Choroid plexus epithelial cell (primary cell): Measurements from ENCODE around the gene ITGA2.
A peak's percentile ranks its signal among the peaks of the same experiment; 100 is the strongest.

Experiments used
- DNase-seq: peaks from one replicate; pipeline ENCODE4 v3.0.0-alpha.2; 2010; ENCODE audit warnings: low read depth
- H3K4me3 ChIP-seq: 2 replicates; pipeline ENCODE4 v1.5.1; 2011; ENCODE audit warnings: low read depth, mild to moderate bottlenecking, control low read depth, low read length, moderate library complexity
- TF ChIP-seq, protein P1 (sequence below): conservative IDR thresholded peaks from 2 replicates; pipeline ENCODE4 v1.5.1; 2011; ENCODE audit warnings: low read depth, mild to moderate bottlenecking, control low read depth, inconsistent platforms, low read length, moderate library complexity

The ITGA2 gene

DNA sequence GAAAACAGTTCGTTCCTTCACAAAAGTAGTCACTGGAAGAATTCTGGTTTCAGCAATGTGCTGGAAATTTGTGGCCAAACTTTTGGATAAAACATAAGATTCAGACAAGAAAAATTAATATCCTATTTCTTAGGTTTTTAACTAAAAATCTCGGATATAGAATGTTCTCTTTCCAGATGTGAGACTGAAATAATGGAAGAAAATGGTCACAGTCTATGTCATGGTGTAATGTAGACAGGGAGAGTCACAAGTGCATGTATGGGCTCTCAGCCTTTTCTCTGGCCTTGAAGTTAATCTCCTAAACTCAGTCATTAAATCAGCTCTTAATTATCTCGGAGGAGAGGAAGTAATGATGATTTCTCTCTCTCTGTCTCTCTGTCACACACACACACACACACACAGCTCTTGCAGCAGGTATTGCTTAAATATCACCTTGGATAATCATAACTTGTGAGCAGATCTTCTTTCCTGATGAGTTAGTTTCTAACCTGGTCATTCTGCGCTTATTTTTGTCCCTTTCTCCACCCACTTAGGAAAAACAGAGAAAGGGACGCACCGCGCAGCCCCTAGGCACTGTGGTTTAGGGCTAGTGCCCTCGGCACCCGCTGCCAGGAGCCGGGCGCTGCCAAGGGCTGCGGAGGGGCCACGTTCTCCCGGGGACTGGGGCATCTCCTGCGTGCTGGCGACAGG, 672 bp upstream of the ITGA2 start:
- DNase-seq, result no peak
- peak overlapping the region; percentile 80 for H3K4me3 ChIP-seq

DNA sequence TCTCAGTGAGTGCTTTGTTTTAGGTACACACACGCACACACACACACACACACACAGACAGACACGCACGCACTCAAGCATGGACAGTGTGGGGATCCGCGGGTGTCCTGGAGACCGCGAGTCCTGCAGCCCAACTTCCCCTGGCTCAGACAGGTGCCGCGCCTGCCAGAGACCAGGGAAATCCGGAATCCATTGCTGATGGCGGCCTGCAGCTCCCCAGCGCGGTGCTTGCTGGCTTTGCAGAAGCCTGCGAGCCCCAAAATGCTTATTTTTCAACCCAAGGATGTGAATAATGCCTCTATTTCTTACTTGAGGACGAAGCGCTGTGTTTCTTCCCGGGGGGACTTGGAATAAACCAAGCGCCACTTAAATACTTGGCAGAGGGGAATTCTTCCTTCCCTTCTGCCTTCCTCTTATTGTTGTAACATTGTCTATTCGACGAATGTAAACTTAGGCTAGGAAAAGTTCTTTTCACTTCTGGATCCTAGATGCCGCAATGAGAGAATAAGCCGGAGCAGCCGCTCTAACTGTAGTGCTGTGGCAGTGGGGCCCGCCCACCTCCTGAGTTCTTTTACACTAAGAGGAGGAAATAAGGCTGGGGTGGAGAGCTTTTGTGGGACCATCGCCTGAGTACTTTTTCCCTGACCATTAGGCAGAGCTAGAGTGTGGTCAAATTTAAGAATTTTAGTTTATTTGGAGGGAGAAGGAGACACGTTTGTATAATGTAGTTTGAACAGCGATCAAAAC, 802 bp downstream of the ITGA2 start:
- peak overlapping the region; percentile 80 for H3K4me3 ChIP-seq
- DNase-seq, result peak; percentile 74
- TF ChIP-seq, protein P1, sequence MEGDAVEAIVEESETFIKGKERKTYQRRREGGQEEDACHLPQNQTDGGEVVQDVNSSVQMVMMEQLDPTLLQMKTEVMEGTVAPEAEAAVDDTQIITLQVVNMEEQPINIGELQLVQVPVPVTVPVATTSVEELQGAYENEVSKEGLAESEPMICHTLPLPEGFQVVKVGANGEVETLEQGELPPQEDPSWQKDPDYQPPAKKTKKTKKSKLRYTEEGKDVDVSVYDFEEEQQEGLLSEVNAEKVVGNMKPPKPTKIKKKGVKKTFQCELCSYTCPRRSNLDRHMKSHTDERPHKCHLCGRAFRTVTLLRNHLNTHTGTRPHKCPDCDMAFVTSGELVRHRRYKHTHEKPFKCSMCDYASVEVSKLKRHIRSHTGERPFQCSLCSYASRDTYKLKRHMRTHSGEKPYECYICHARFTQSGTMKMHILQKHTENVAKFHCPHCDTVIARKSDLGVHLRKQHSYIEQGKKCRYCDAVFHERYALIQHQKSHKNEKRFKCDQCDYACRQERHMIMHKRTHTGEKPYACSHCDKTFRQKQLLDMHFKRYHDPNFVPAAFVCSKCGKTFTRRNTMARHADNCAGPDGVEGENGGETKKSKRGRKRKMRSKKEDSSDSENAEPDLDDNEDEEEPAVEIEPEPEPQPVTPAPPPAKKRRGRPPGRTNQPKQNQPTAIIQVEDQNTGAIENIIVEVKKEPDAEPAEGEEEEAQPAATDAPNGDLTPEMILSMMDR, result peak; percentile 65

More for the DNA sequence above, 672 bp upstream of the ITGA2 start:
- TF ChIP-seq, protein P1, result no peak

DNA sequence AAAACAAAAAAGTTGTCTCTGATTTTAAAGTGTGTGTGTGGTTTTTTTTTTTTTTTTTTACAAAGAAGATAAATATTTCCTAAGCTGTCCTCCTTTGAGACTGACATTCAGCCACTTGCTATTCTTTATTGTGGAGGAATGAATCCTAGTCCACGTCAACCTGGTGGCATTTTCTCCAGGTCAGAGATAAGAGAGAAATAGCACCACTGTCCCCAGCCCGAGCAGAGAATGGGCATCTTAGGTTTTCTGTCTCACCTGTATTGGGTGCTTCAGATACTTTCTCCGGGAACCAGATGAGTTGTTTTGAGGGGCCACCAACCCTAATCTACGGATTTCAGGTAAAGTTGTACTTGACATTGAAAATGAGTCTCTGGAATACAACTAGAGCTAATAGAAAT, 1.4 kb downstream of the ITGA2 start:
- TF ChIP-seq, protein P1, result no peak
- no peak for DNase-seq
- H3K4me3 ChIP-seq, result peak overlapping the region; percentile 80

GRCh38 chr5:52993367-52993766, 4.2 kb downstream of the ITGA2 start:
- no peak for DNase-seq
- no peak overlapping the region for H3K4me3 ChIP-seq
- TF ChIP-seq, protein P1, result no peak

- TF ChIP-seq, protein P1, result no peak
- DNase-seq, result peak; percentile 37
- no peak overlapping the region for H3K4me3 ChIP-seq
Observed at GRCh38 chr5:52994266-52994665, 5.1 kb downstream of the ITGA2 start.

DNA sequence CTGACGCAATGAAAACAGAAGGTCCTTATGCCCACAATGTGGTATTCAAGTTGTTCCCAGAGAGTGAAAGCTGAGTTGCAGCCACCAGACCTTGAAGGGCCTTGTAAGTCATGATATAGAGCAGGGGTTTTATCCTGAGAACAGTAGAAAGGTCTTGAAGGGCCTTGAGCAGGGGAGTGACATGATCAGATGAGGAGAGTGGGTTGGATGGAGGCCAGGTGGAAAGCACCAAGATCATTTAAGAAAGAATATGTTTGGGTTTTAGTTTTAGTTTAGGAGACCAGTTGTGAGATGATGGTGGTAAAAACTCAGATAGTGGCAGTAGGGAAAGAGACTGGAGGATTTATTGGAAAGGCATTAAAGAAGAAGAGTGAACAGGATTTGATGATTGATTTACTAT, 5.9 kb downstream of the ITGA2 start:
- DNase-seq, result peak; percentile 24
- TF ChIP-seq, protein P1, result no peak
- H3K4me3 ChIP-seq, result no peak overlapping the region
